Effector CD8-positive, alpha-beta T cell (primary cell): ENCODE measurements around the gene TRAP1.
A peak's percentile ranks its signal among the peaks of the same experiment; 100 is the strongest.

ENCODE experiments used
- DNase-seq: peaks from one replicate; lab custom pipeline; 2025; lab: John Stamatoyannopoulos, UW

TRAP1 gene

DNA sequence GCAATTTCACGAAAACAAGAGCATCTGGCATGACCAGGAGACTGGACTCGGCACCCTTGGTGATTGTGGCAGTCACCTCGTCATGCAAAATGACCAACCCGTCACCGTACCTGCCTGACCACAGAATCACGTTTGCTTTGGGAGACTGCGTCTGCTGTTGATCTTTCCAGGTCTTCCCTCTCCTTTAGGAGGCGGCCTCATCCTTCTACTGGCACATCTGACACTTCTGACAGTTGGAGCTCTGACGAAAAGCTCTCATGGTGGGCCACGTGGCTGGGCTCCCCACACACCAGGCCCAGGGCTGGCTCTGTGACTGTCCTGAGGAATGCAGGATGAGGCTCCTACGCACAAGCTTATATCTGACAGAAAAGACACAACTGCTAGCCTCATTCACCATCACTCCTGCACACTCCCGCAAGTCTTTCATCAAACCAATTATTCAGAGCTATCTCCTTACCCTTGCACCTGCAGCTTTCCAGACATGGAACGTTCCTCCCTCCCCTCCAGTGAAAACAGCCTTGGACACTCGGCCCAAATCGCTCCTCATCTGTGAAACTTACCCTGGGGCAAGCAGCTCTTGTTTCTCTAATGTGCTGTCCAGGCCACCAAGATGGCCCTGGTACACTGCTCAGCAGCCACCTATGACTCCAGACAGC lies 3.6 kb downstream of the TRAP1 start:
- no peak for DNase-seq

DNA sequence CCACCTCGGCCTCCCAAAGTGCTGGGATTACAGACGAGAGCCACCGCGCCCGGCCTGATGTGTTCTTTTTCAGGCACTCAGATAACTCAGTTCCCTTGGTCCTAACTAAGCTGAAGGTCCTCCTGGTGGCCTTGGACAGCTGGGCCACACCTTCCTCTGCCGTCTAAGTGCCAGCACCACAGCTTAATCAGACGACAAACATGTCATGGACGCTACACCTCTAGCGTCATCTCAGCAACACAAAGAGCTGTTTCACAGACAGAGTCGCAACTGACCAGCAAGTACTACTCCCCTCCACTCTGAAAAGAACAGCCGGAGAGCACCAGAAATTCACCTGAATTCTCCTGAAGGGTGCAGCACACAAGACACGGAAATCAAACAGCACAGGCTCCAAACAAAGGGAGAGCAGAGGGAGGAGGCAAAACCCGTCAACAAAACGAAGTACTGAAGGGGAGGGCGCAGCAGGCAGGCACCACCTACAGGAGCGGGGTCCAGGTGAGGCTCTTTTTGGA lies 4.4 kb downstream of the TRAP1 start:
- DNase-seq: no peak

DNA sequence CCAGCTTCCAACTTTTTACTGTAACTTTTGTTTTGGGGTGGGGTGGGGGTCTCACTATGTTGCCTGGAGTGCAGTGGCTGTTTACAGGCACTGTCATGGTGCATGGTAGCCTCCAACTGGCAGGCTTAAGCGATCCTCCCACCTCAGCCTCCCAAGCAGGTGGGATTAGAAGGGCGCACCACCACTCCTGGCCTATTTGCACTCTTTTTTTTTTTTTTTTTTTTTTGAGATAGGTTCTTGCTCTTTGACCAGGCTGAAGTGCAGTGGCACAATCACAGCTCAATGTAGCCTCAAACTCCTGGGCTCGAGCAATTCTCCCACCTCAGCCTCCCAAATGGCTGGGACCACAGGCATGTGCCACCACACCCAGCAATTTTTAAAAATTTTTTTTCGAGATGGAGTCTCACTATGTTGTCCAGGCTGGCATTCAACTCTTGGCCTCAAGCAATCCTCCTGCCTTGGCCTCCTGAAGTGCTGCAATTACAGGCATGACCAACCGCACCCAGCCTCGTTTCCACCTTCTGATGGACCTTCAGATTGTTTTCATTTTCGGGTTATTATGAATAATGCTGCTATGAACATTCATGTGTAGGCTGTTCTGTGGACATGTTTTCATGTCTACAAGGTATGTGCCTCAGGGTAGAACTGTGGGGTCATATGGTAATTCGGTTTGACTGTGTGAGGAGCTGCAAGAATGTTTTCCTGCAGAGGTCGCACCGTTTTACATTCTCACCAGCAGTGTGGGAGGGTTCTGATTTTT lies 10.9 kb downstream of the TRAP1 start:
- DNase-seq: no peak

DNA sequence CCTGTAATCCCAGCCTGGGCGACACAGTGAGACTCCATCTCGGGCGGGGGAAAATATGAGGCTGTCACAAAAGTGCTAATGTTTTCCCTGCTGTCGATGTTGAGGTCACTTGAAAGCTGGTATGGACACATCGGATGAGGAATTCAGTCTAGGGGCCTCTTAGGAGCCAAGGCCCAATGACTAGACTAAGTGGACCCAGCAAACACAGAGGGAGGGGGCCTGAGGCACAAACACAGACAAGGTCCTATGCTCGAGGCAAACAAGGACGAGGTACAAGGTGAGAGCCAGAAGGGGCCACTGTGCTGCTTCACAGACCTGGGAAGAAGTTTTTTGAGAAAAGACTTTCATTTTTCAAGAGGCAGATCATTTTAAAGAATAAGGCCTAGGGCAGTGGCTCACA lies 15.2 kb downstream of the TRAP1 start:
- DNase-seq: no peak

DNA sequence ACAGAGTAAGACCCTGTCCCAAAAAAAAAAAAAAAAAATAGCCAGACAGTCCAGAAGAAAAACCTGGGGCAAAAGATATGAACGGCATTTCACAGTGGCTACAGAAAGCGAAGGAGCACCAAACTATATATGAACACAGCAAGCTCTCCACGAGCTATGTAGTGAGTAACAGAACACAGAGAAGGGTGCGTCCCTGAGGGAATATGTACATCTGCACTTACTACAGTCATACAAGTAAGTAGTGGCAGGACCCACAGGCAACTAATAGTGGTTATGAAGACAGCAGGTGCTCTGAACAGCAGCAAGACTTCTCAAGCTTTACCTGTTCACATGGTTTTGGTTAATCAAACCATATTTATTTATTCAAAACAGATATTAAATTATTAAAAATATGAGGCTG lies 15.8 kb downstream of the TRAP1 start:
- DNase-seq: no peak

DNA sequence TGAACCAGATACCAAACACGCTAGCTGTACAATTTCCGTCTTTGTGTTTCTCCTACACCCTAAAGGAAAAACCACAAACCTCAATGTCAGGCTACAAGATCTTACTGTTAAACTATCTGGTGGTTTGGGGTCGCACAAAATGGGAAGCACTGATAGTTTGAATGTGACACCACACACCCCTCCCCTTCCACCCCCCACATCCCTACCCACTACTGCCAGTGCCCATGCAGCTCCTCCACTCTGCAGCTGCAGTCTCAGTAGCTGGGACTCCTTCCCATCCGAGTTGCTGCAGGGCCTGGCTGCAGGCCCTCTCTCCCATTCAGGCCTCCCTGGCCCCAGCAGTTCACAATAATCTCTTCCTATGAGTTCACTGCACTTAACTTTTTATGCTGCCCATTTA lies 18.4 kb downstream of the TRAP1 start:
- DNase-seq: no peak

DNA sequence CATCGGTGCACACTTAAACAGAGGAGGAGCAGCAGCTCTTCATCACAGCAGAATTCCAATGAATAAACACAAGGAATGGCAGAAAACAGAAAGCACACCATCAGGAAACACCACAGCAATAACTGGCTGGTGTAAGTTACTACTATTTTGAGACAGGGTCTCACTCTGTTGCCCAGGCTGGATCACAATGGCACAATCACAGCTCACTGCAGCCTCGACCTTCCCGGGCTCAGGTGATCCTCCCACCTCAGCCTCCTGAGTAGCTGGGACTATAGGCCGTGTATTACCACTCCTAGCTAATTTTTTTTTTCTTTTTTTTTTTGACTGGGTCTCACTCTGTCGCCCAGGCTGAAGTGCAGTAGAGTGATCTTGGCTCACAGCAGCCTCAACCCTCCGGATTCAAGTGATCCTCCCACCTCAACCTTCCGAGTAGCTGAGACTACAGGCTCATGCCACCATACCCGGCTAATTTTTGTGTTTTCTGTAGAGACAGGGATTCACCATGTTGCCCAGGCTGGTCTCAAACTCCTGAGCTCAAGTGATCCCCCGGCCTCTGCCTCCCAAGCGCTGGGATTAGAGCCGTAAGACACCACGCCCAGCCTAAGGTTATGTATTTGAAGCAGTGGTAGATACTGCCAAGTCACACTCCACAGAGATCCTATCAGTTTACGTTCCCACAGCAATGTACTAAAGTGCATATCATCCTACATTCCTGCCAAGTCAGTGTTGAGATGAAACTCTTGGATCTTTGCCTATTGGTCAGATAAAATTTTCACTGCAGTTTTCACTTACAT lies 20.7 kb downstream of the TRAP1 start:
- no peak for DNase-seq

DNA sequence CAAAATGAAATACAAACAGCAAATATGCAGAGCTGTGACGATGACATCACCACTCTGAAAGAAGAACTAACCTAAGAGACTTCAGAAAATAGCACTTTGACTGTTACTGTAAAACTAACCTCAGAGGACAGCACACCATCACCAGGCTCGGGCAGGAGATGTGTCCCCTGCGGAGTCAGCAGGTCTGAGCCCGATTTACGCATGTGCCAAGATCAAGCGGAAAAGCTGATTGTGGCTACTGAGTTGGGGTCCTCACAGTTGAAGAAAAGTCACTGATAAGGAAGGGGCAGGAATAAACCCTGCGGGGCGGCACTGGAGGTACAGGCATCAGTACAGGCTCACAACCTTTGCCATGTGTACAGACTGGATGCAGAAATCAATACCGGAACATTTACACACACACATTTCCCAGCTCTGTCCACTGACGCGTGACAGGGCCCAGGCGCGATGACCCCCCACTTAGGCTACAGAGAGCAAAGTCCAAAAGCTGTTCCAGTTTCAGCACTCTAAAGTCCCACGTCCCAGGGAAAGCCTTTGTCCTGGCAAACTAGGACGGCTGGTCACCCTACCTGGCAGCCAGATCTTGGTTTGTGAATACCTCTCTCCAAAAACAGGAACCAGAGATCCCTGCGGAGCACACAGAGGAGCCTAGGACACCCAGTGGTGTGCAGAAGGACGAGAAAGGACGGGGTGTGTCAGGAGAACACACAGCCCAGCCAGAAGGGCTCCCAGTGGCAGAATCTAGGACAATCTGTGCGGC lies 21.5 kb downstream of the TRAP1 start:
- DNase-seq: no peak

DNA sequence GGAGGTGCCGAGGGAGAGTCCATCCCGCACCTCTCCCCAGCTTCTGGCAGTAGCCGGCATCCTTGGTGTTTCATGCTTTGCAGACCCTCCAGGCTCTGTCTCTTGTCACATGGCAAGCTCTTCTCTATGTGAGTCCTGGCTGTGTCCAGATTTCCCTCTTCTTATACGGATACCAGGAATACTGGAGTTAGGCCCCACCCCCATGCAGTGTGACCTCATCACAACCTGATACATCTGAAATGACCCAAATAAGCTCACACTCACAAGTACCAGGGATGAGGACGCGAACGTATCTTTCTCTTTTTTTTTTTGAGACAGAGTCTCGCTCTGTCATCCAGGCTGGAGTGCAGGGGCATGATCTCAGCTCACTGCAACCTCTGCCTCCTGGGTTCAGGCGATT lies 23.3 kb downstream of the TRAP1 start:
- no peak for DNase-seq

DNA sequence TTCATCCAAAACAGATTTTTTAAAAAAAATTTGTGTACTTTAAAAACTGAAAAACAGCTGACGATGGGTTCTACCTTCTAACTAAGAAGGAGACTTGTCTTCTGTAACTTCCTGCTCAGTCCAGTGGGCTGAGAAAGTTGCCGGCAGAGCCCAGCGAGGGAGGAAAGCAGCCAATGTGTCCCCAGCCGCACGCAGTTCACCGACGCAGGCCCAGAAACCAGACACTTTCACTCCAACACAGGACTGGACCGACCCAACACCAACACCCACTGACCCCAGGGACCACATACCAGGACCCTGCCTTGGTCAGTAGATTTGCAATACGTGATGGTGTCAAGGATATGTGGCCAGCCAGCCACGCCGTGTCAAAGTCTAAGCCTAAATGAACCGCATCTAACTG lies 25.6 kb downstream of the TRAP1 start:
- DNase-seq: no peak

DNA sequence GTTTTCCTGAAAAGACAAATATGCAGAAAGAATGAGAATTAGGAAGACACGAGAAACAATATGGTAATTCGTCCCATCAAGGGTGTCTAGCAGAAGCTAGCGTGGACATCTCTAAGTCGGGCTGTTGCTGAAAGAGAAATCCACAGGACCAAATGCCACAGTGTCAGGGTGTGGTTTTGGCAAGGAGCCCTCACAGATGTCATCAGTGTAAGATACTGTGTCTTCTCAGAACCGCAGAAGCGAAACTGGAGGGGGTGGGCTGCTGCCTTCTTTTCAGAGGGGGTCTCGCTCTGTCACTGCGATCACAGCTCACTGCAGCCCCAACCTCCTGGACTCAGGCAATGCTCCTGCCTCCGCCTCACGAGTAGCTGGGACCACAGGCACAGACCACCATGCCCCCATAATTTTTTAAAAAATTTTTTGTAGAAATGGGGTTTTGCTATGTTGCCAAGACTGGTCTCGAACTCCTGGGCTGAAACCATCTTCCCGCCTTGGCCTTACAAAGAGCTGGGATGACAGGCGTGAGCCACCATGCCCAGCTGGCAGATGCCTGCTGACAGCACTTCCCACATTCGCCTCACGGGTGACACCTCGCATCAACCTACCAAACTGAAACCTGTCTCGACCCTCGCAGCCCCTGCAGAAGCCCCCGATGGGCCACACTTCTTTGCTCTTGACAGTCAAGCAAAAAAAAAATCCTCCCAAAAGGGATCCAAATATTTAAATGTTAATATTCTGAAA lies 26.2 kb downstream of the TRAP1 start:
- no peak for DNase-seq

DNA sequence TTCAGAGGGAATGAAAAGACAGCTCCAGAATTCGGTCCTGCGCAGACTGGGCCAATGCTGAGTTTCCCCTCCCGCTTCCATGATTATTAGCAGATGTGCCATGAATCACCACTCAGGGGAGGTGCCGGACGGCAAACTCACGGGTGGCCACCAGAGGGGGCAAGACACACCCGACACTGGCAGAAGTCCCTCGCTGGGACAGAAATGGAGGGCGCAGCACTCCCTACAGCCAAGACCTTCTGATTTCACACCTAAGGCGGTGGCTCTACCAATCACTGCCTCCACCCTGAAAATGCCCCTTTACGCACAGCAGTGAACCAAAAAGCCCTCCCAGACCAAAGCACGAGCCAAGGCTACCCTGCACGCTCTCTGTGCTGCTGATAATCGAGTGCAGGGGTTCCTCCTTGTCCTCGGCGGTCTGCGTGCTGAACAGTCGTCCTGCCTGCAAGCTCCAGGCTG lies 26.8 kb downstream of the TRAP1 start:
- DNase-seq: peak; percentile 71

DNA sequence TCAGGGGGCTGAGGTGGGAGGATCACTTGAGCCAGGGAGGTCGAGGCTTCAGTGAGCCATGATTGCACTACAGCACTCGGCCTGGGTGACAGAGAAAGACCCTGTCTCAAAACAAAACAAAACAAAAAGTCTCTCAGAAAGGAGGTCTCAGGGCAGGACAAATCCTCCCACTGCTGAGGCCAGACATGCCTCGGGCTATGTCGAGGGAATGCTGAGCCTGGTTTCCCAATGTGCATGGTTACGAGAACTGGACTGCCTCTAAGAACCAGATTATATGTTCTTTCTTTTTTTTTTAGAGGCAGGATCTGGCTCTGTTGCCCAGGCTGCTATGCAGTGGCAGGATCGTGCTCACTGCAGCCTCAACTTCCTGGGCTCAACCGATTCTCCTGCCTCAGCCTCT lies 27.6 kb downstream of the TRAP1 start:
- no peak for DNase-seq

DNA sequence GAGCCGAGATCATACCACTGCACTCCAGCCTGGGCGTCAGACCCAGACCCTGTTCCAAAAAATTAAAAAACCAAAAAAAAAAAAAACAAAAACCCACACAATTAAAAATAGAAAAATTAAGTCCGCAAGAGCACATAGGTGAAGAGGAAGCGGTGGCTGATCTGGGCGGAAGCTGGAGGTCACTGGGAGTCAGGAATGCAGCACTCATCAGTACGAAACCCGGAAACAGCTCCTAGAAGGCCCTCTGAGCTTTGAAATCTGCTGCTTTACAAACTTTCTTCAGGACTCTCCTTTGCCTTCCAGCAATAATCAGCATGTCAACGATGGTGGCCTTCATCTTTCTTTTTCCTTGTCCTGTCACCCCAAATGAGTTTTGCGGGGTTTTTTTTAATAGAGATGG lies 29.5 kb downstream of the TRAP1 start:
- DNase-seq: no peak

DNA sequence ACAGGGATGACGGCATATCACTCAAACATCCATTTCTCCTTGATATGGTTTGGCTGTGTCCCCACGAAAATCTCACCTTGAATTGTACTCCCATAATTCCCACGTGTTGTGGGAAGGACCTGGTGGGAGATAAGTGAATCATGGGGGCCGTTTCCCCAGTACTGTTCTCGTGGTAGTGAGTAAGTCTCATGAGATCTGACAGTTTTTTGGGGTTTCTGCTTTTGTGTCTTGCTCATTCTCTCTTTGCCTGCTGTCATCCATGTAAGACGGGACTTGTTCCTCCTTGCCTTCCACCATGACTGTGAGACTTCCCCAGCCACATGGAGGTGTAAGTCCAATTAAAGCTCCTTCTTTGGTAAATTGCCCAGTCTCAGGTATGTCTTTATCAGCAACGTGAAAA lies 30.3 kb downstream of the TRAP1 start:
- no peak for DNase-seq

DNA sequence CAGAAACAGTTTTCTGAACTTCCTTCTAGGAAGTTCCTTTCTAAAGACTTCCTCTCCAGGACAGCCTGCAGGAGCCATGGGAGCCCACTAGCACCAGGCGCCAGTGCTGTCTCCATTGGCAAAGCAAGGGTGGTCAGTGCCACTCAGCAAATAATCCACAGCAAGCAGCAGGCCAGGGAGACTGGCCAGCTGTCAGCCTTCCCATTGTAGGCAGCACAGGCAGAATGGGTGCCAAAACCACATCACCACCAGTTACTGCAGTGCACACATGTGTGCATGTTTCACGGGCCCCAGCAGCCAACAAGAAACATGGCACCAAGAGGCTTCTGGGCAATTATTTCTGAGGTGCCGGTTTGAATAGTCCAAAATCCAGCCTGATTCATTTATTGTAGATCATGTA lies 36.1 kb downstream of the TRAP1 start:
- no peak for DNase-seq

DNA sequence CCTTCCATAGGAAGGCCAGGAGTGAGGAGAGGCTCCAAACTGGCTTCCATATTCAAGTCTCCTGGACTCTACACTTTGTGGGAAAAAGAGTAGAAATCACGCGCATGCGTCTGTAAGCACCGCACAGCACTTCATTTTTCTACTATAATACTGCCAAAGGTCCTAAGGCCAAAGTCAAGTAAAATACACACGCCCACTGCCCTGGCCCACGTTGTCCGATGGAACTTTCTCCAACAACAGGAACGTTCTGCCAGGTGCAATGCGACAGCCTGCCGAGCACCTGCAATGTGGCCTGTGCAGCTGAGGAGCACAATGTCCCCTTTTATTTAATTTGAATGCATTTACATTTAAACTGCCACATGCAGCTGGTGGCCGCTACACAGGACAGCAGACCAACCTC lies 39.3 kb downstream of the TRAP1 start:
- DNase-seq: no peak

DNA sequence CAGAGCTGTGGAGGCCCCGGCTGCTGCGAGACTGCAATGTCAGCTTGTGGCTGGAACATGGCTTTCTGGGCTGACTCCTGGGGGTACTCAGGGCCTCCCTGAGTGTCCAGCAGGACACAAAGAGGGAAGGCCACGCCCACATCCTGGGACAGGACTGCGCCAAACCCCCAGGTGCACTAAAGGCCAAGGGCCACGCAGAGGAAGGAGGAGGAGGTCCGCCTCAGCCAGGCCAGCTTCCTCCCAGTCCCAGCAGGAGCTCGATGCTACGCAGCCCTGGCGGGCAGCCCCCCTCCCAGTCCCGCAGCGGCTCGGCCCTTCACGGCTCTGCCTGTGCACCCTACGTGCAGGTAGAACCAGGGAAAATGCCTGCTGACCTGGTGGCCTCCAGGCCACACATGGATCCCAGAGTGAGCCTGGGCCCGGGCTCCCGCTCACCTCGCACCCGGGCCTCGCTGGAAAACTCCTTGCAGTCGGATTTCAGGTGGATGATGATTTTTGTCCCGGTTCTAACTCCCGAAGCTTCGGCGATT lies 41.7 kb downstream of the TRAP1 start:
- DNase-seq: no peak

DNA sequence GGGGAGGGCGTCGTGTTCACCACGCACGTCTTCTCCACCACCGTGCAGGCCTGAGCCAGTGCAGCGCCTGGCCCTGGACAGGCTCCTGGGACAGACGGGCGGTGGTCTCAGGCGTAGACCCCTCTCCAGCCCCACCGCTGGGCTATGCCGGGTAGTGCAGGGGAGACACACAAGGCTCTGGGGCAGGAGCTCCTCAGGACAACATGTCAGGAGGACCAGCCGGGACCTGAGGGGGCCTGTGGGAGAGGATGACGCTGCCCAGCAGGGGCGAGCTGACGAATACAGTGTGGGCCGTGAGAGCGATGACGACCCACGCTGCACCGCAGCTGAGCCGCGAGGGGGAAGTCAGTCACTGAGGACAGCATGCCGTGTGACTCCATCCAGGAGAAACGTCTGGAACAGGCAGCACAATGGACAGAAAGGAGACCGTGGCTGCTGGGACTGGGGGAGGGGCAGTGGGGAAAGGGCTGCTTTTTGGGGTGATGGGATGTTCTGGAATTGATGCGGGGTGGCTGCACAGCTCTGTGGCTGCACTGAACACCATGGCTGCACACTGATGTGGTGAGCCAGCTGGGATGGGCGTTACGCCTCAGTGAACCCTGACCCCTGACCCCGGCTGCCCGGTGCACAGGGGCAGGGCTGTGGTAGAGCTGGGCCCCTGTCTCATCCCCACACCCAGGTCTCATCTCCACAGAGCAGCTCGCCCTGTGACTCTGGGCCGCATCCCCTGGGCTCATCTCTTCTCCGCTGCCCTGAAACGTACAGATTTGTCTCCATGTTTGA lies 42.6 kb downstream of the TRAP1 start:
- no peak for DNase-seq
